ENCODE results near the gene ABCA13.

ABCA13 gene

DNA sequence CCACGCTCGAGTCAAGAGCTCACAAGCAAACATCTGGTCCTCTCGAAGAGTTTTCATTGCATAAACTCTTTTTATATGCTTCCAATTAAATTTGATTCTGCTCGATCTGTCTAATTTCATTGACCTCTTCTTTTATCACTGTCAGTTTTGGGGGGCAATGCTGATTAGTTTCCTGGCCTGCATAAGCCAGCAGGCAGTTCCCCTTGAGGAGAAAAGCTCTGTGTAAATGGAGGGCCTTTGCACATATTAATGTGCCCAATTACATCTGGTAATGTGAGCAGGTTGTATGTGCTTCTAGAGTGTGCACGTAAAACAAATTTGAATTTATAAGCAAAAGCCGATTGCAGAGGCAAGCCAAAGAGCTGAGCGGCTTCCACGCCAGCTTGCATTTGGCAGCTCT lies 210.3 kb downstream of the ABCA13 start:
- H3K4me3 ChIP-seq (ENCODE audit: low read depth, low read length) = no peak overlapping the region
- DNase-seq (ENCODE audit: low read depth) = no peak
- TF ChIP-seq POLR2A (IDR thresholded peaks at IDR 0.05; ENCODE audit: extremely low read depth, insufficient read length) (no peak), MYC (IDR thresholded peaks at IDR 0.05; ENCODE audit: low read depth, low read length) (no peak)
- TF ChIP-seq, protein P1, sequence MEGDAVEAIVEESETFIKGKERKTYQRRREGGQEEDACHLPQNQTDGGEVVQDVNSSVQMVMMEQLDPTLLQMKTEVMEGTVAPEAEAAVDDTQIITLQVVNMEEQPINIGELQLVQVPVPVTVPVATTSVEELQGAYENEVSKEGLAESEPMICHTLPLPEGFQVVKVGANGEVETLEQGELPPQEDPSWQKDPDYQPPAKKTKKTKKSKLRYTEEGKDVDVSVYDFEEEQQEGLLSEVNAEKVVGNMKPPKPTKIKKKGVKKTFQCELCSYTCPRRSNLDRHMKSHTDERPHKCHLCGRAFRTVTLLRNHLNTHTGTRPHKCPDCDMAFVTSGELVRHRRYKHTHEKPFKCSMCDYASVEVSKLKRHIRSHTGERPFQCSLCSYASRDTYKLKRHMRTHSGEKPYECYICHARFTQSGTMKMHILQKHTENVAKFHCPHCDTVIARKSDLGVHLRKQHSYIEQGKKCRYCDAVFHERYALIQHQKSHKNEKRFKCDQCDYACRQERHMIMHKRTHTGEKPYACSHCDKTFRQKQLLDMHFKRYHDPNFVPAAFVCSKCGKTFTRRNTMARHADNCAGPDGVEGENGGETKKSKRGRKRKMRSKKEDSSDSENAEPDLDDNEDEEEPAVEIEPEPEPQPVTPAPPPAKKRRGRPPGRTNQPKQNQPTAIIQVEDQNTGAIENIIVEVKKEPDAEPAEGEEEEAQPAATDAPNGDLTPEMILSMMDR (IDR thresholded peaks at IDR 0.05; ENCODE audit: low read depth, low read length) = no peak
- TF ChIP-seq, protein P2, sequence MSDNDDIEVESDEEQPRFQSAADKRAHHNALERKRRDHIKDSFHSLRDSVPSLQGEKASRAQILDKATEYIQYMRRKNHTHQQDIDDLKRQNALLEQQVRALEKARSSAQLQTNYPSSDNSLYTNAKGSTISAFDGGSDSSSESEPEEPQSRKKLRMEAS (IDR thresholded peaks at IDR 0.05; ENCODE audit: low read depth, low read length) = no peak

DNA sequence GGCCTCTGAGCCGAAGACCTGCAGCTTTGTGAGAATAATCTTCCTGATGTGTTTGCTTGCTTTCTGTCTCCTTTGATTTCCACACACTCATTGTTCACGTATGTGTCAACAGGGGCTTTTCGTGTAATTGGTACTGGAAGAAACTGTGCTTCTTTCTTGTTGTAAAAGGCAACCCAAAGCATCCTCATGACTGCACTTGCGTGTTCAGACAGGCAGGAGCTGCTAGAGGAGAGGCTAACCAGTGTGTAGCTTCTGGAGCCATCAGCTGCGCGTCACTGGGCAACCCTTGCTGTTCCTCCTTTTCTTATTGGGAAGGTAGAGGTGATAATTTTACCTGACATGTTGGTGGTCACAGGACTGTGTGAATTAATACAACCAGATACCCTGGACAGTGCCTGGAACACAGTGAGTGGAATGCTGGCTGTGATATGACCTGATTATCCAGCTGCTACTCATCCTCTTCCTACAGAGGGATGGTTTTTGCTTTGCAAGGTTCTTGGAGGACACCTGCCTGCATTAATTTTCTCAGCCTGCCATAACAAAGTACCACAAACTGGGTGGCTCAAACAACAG lies 213.0 kb downstream of the ABCA13 start:
- H3K4me3 ChIP-seq (ENCODE audit: low read depth, low read length) = no peak overlapping the region
- TF ChIP-seq, protein P2 (IDR thresholded peaks at IDR 0.05; ENCODE audit: low read depth, low read length) = no peak
- TF ChIP-seq, protein P1 (IDR thresholded peaks at IDR 0.05; ENCODE audit: low read depth, low read length) = no peak
- TF ChIP-seq MYC (IDR thresholded peaks at IDR 0.05; ENCODE audit: low read depth, low read length) (no peak), POLR2A (IDR thresholded peaks at IDR 0.05; ENCODE audit: extremely low read depth, insufficient read length) (no peak)
- no peak for DNase-seq (ENCODE audit: low read depth)

DNA sequence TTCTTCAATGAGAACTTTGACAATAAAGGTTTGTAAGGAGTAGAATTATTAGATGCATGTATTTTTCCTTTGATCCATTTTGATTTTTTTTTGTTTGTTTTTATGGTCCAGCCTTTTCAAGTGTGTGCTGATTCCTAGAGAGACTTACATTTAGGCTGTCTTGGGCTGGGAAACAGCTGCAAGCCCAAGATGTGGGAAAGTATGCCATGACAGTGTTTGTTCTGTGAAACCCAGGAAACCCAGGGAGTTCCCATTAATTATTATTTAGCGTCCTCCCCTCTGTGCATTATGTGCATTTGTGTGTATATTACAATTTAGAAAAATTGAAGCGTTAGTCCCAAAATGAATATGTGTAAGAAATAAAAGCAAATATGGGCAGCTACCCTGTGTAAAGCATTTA lies 216.7 kb downstream of the ABCA13 start:
- TF ChIP-seq, protein P2 (IDR thresholded peaks at IDR 0.05; ENCODE audit: low read depth, low read length) = no peak
- TF ChIP-seq, protein P1 (IDR thresholded peaks at IDR 0.05; ENCODE audit: low read depth, low read length) = no peak
- TF ChIP-seq MYC (IDR thresholded peaks at IDR 0.05; ENCODE audit: low read depth, low read length) (no peak), POLR2A (IDR thresholded peaks at IDR 0.05; ENCODE audit: extremely low read depth, insufficient read length) (no peak)
- no peak for DNase-seq (ENCODE audit: low read depth)
- no peak overlapping the region for H3K4me3 ChIP-seq (ENCODE audit: low read depth, low read length)

DNA sequence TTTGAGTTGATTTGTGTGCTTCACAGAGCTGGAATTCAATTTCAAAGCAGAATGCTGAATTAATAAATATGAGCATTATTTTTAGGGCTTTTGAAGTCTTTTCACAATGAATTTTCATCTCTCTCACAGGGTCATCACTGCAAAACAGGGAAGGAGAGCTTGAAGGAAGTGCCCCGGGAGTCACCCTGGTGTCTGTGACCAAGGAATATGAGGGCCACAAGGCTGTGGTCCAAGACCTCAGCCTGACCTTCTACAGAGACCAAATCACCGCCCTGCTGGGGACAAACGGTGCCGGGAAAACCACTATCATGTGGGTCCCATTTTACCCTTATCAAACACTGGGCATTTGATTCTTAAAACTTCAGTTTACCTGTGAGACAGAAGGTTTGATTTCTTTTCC lies 217.7 kb downstream of the ABCA13 start:
- DNase-seq (ENCODE audit: low read depth) = peak; percentile 41
- TF ChIP-seq POLR2A (IDR thresholded peaks at IDR 0.05; ENCODE audit: extremely low read depth, insufficient read length) (no peak), MYC (IDR thresholded peaks at IDR 0.05; ENCODE audit: low read depth, low read length) (no peak)
- TF ChIP-seq, protein P1 (IDR thresholded peaks at IDR 0.05; ENCODE audit: low read depth, low read length) = no peak
- TF ChIP-seq, protein P2 (IDR thresholded peaks at IDR 0.05; ENCODE audit: low read depth, low read length) = no peak
- H3K4me3 ChIP-seq (ENCODE audit: low read depth, low read length) = no peak overlapping the region

DNA sequence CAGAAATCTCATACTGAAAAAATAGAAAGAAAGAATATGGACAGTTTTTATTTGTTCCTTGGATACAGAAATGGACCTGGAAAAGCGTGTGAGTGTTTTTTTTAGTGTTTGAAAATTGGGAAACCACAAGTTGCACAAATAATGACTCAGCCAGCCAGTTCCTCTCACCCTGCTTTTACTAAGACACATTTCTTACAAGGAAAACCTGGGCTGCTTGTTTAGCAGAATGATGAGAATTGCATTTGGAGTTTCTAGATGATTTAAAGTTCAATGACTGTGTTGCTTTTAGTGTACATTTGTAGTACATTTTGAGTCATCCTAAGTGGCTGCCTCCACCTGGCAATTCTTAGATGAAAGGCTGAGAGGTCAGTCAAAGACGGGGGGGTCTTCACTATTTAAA lies 218.7 kb downstream of the ABCA13 start:
- peak overlapping the region; percentile 19 for H3K4me3 ChIP-seq (ENCODE audit: low read depth, low read length)
- TF ChIP-seq, protein P2 (IDR thresholded peaks at IDR 0.05; ENCODE audit: low read depth, low read length) = no peak
- TF ChIP-seq, protein P1 (IDR thresholded peaks at IDR 0.05; ENCODE audit: low read depth, low read length) = no peak
- TF ChIP-seq POLR2A (IDR thresholded peaks at IDR 0.05; ENCODE audit: extremely low read depth, insufficient read length) (no peak), MYC (IDR thresholded peaks at IDR 0.05; ENCODE audit: low read depth, low read length) (no peak; the same call in 1 of the 2 replicates)
- DNase-seq (ENCODE audit: low read depth) = peak; percentile 90

All from NB4 (cell line).